ENCODE results near the gene CENPV.

The CENPV gene

DNA sequence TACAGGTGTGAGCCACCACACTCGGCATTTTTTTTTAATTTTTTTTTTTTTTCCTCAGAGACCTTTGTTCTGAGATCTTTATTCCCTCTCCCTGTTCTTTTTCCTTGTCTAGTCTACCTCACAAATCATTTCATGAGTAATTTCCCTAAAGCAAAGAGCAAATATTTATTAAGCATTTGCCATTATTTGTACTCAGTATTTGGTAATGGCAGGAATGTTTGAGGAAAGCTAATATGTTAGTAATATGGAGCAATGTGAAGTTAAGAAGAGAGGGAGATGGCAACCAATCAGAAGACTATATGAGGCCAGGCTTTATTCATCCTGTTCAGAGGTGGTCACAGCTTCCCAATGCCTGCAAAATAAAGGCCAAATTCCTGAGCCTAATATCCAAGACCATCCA is 13.3 kb downstream of the CENPV start:
- Histone ChIP-seq H3K27ac (ENCODE audit: low read length) (no peak overlapping the region), H3K9me3 (ENCODE audit: control insufficient read depth, insufficient read depth, low read length) (no peaks in the 10 kb centered on the region), H3K4me1 (ENCODE audit: control insufficient read depth, insufficient read depth, low read length) (no peaks in the 10 kb centered on the region), H3K27me3 (ENCODE audit: control insufficient read depth, insufficient read depth, low read length) (no peaks in the 10 kb centered on the region), H3K4me3 (ENCODE audit: low read length) (no peak overlapping the region), H3K36me3 (ENCODE audit: control insufficient read depth, insufficient read depth, low read length) (peaks cover 6% of the 10 kb centered on the region)
- DNase-seq (ENCODE audit: low read depth, low spot score) = no peak
- no CpG with 5 or more reads among the region's 1 CpG for WGBS (ENCODE audit: insufficient coverage, insufficient read length)

- no CpG with 5 or more reads among the region's 1 CpG for WGBS (ENCODE audit: insufficient coverage, insufficient read length)
- peaks cover 6% of the 10 kb centered on the region for H3K36me3 ChIP-seq (ENCODE audit: control insufficient read depth, insufficient read depth, low read length)
- H3K27me3 ChIP-seq (ENCODE audit: control insufficient read depth, insufficient read depth, low read length) = no peaks in the 10 kb centered on the region
- H3K27ac ChIP-seq (ENCODE audit: low read length) = no peak overlapping the region
- DNase-seq (ENCODE audit: low read depth, low spot score) = no peak
- no peaks in the 10 kb centered on the region for H3K9me3 ChIP-seq (ENCODE audit: control insufficient read depth, insufficient read depth, low read length)
- H3K4me3 ChIP-seq (ENCODE audit: low read length) = no peak overlapping the region
- H3K4me1 ChIP-seq (ENCODE audit: control insufficient read depth, insufficient read depth, low read length) = no peaks in the 10 kb centered on the region
These were observed 13.9 kb downstream of the CENPV start for GRCh38 chr17:16339402-16339801.

DNA sequence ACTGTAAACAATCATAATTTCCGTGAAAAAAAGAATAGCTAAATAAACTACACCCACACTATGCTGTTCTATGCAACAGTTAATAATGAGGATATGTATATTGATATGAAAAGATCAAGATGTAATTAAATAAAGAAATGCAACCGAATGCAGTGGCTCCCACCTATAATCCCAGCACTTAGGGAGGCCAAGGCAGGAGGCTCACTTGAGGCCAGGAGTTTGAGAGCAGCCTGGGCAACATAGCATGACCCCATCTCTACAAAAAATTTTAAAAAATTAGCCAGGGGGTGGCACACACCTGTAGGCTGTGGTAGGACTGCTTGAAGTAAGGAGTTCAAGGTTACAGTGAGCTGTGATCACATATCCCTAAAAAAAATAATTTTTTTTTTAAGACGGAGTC is 14.9 kb downstream of the CENPV start:
- no peak for DNase-seq (ENCODE audit: low read depth, low spot score)
- no CpG with 5 or more reads among the region's 3 CpGs for WGBS (ENCODE audit: insufficient coverage, insufficient read length)

DNA sequence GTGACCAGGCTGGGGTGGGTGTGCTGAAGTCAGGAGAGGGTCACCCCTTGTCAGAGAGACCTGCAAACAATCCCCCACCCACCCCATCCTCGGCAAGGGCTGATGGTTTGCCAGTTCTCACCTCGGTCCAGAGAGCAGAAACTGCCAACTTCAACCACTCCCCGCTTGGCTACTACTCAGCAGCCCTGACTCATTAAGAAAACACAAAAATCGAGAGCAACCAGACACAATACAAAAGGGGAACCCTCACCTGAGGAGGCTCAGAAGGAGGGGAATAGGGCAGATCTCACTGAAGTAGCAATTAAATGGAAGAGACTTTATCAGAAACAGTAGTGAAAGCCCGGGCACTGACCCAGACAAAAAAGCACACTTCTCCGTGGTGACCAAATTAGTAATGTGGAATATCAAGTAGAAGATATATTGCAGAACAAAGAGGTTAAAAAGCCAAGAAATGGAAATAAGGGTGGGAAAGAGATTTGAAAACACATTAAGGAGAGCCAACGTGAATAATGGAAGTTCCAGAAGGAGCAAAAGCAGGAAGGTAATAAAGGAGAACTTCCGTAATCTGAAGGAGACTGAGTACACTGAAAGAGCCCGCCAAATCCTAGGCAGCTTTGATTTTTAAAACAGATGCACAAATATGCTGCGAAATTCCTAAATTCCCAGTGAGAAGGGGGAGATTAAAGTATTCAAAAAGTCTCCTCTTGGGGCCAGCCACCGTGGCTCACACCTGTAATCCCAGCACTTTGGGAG is 23.6 kb downstream of the CENPV start:
- Histone ChIP-seq H3K27me3 (ENCODE audit: control insufficient read depth, insufficient read depth, low read length) (no peaks in the 10 kb centered on the region), H3K4me3 (ENCODE audit: low read length) (no peak overlapping the region), H3K9me3 (ENCODE audit: control insufficient read depth, insufficient read depth, low read length) (no peaks in the 10 kb centered on the region), H3K27ac (ENCODE audit: low read length) (no peak overlapping the region), H3K36me3 (ENCODE audit: control insufficient read depth, insufficient read depth, low read length) (0 out of 2 replicates have a peak, but pooled peaks cover 6% of the 10 kb centered on the region), H3K4me1 (ENCODE audit: control insufficient read depth, insufficient read depth, low read length) (no peaks in the 10 kb centered on the region; the same call in 1 of the 2 replicates)
- no CpG with 5 or more reads among the region's 11 CpGs for WGBS (ENCODE audit: insufficient coverage, insufficient read length)
- DNase-seq (ENCODE audit: low read depth, low spot score) = no peak

More for the DNA sequence above, 14.9 kb downstream of the CENPV start:
- peaks cover 6% of the 10 kb centered on the region for H3K36me3 ChIP-seq (ENCODE audit: control insufficient read depth, insufficient read depth, low read length)
- H3K9me3 ChIP-seq (ENCODE audit: control insufficient read depth, insufficient read depth, low read length) = no peaks in the 10 kb centered on the region
- H3K27me3 ChIP-seq (ENCODE audit: control insufficient read depth, insufficient read depth, low read length) = no peaks in the 10 kb centered on the region
- no peak overlapping the region for H3K4me3 ChIP-seq (ENCODE audit: low read length)
- H3K27ac ChIP-seq (ENCODE audit: low read length) = no peak overlapping the region
- no peaks in the 10 kb centered on the region for H3K4me1 ChIP-seq (ENCODE audit: control insufficient read depth, insufficient read depth, low read length)

- no peak overlapping the region for H3K27ac ChIP-seq (ENCODE audit: low read length)
- no peak for DNase-seq (ENCODE audit: low read depth, low spot score)
- WGBS (ENCODE audit: insufficient coverage, insufficient read length) = no CpG with 5 or more reads among the region's 1 CpG
These were observed 24.3 kb downstream of the CENPV start for GRCh38 chr17:16328997-16329396.

DNA sequence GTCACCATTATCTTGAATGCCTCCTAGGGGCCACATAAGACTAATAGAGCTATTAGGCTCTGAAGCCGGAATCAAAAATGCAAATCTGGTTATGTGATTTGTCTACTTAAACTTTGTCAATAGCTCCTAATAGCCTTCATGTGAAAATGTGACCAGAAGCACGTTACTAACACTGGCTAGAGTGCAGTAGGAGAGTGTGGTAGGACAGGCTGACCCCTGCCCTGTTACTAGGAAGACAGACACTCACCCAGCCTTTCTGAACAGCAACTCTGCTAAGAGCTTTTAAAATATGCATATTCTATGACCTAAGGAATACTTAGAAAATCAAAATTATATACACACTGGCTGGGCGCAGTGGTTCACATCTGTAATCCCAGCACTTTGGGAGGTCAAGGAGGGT is 26.3 kb downstream of the CENPV start:
- no peak overlapping the region for H3K4me3 ChIP-seq (ENCODE audit: low read length)
- no peaks in the 10 kb centered on the region; the same call in 1 of the 2 replicates for H3K4me1 ChIP-seq (ENCODE audit: control insufficient read depth, insufficient read depth, low read length)
- 0 out of 2 replicates have a peak, but pooled peaks cover 6% of the 10 kb centered on the region for H3K36me3 ChIP-seq (ENCODE audit: control insufficient read depth, insufficient read depth, low read length)
- H3K27me3 ChIP-seq (ENCODE audit: control insufficient read depth, insufficient read depth, low read length) = no peaks in the 10 kb centered on the region
- H3K9me3 ChIP-seq (ENCODE audit: control insufficient read depth, insufficient read depth, low read length) = no peaks in the 10 kb centered on the region
- no CpG with 5 or more reads among the region's 3 CpGs for WGBS (ENCODE audit: insufficient coverage, insufficient read length)
- DNase-seq (ENCODE audit: low read depth, low spot score) = no peak
- H3K27ac ChIP-seq (ENCODE audit: low read length) = no peak overlapping the region

More at GRCh38 chr17:16328997-16329396, 24.3 kb downstream of the CENPV start:
- H3K9me3 ChIP-seq (ENCODE audit: control insufficient read depth, insufficient read depth, low read length) = no peaks in the 10 kb centered on the region
- no peaks in the 10 kb centered on the region; the same call in 1 of the 2 replicates for H3K4me1 ChIP-seq (ENCODE audit: control insufficient read depth, insufficient read depth, low read length)
- 0 out of 2 replicates have a peak, but pooled peaks cover 6% of the 10 kb centered on the region for H3K36me3 ChIP-seq (ENCODE audit: control insufficient read depth, insufficient read depth, low read length)
- no peaks in the 10 kb centered on the region for H3K27me3 ChIP-seq (ENCODE audit: control insufficient read depth, insufficient read depth, low read length)
- H3K4me3 ChIP-seq (ENCODE audit: low read length) = no peak overlapping the region

DNA sequence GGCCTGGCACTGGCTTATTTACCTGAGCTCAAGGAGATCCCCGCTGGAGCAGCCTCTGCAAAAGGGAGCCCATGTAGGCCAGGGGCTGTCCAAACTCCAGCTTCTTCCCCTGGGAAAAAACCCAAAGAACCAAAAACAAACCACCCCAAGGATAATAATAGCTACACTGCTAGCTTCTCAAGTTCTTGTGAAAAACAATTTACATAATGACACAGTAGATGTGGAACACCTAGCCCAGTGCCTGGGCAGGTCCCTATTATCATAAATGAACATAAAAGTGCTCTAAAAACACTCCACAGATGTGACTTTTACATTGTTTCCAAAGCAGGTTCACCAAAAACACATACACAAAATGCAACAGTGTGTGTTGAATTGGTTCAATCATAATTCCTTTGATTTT is 27.3 kb downstream of the CENPV start:
- Histone ChIP-seq H3K27me3 (ENCODE audit: control insufficient read depth, insufficient read depth, low read length) (no peaks in the 10 kb centered on the region), H3K4me1 (ENCODE audit: control insufficient read depth, insufficient read depth, low read length) (no peaks in the 10 kb centered on the region; the same call in 1 of the 2 replicates), H3K4me3 (ENCODE audit: low read length) (no peak overlapping the region), H3K27ac (ENCODE audit: low read length) (no peak overlapping the region), H3K36me3 (ENCODE audit: control insufficient read depth, insufficient read depth, low read length) (0 out of 2 replicates have a peak, but pooled peaks cover 6% of the 10 kb centered on the region), H3K9me3 (ENCODE audit: control insufficient read depth, insufficient read depth, low read length) (no peaks in the 10 kb centered on the region)
- no CpG with 5 or more reads among the region's 1 CpG for WGBS (ENCODE audit: insufficient coverage, insufficient read length)
- no peak for DNase-seq (ENCODE audit: low read depth, low spot score)

DNA sequence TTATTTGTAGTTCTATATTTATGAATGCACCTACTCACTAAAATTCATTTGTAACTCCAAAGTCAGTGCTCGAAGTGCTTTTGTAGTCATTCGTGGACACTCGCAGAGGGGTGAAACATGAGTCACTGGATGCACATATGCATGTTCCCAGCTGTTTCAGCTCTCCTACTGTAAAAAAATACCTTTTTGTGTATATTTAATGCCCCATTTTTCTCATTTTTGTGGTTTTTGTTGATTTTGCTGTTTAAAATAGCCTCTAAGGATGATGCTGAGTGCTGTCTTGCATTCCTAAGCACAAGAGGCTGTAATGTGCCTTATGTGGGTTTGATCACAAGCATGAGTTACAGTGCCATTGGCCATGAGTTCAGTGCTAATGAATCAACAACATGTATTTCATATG is 30.6 kb downstream of the CENPV start:
- DNase-seq (ENCODE audit: low read depth, low spot score) = no peak
- WGBS (ENCODE audit: insufficient coverage, insufficient read length) = no CpG with 5 or more reads among the region's 3 CpGs

DNA sequence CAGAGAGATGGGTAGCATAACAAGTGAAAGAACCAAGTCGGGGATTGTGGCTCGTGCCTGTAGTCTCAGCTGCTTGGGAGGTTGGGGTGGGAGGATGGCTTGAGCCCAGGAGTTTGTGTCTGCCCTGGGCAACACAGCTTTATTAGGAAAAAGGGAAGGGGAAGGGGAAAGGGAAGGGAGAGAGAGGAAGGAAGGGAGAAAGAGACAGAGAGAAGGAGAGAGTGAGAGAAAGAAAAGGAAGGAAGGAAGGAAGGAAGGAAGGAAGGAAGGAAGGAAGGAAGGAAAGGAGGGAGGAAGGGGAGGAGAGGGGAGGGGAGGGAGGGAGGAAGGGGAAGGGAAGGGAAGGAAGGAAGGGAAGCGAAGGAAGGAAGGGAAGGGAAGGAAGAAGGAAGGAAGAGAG is 33.3 kb downstream of the CENPV start:
- Histone ChIP-seq H3K27ac (ENCODE audit: low read length) (no peak overlapping the region), H3K27me3 (ENCODE audit: control insufficient read depth, insufficient read depth, low read length) (no peaks in the 10 kb centered on the region), H3K9me3 (ENCODE audit: control insufficient read depth, insufficient read depth, low read length) (no peaks in the 10 kb centered on the region), H3K4me1 (ENCODE audit: control insufficient read depth, insufficient read depth, low read length) (peaks cover 2% of the 10 kb centered on the region; the same call in 1 of the 2 replicates), H3K36me3 (ENCODE audit: control insufficient read depth, insufficient read depth, low read length) (no peaks in the 10 kb centered on the region), H3K4me3 (ENCODE audit: low read length) (no peak overlapping the region)
- no peak for DNase-seq (ENCODE audit: low read depth, low spot score)
- no CpG with 5 or more reads among the region's 3 CpGs for WGBS (ENCODE audit: insufficient coverage, insufficient read length)

More for the DNA sequence above, 30.6 kb downstream of the CENPV start:
- Histone ChIP-seq H3K27me3 (ENCODE audit: control insufficient read depth, insufficient read depth, low read length) (no peaks in the 10 kb centered on the region), H3K9me3 (ENCODE audit: control insufficient read depth, insufficient read depth, low read length) (no peaks in the 10 kb centered on the region), H3K36me3 (ENCODE audit: control insufficient read depth, insufficient read depth, low read length) (0 out of 2 replicates have a peak, but pooled peaks cover 6% of the 10 kb centered on the region), H3K27ac (ENCODE audit: low read length) (no peak overlapping the region), H3K4me3 (ENCODE audit: low read length) (no peak overlapping the region), H3K4me1 (ENCODE audit: control insufficient read depth, insufficient read depth, low read length) (peaks cover 2% of the 10 kb centered on the region; the same call in 1 of the 2 replicates)

DNA sequence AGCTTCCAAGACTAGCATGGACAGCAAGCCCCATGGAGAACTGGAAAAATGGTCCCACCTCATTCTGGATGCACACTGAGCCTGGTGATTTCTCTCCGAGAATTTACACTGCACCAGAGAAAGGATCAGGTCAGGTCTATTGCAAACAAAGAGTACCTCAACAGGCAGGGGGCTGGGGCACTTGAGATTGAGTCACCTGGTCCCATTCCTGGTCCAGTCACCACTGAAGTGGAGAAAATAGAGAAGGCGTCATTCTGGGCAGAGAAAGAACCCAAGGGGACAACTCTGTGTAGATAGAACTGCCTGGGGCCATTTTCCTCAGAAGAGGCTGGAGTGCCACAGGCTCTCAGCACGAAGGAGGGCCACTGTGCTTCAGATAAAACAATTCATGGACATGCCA is 38.4 kb downstream of the CENPV start:
- Histone ChIP-seq H3K4me3 (ENCODE audit: low read length) (no peak overlapping the region), H3K9me3 (ENCODE audit: control insufficient read depth, insufficient read depth, low read length) (no peaks in the 10 kb centered on the region), H3K4me1 (ENCODE audit: control insufficient read depth, insufficient read depth, low read length) (peaks cover 2% of the 10 kb centered on the region; the same call in 1 of the 2 replicates), H3K36me3 (ENCODE audit: control insufficient read depth, insufficient read depth, low read length) (no peaks in the 10 kb centered on the region), H3K27me3 (ENCODE audit: control insufficient read depth, insufficient read depth, low read length) (no peaks in the 10 kb centered on the region), H3K27ac (ENCODE audit: low read length) (no peak overlapping the region)
- no peak for DNase-seq (ENCODE audit: low read depth, low spot score)
- no CpG with 5 or more reads among the region's 3 CpGs for WGBS (ENCODE audit: insufficient coverage, insufficient read length)

GRCh38 chr17:16314189-16314588 is 39.1 kb downstream of the CENPV start:
- H3K9me3 ChIP-seq (ENCODE audit: control insufficient read depth, insufficient read depth, low read length) = no peaks in the 10 kb centered on the region
- no peaks in the 10 kb centered on the region for H3K4me1 ChIP-seq (ENCODE audit: control insufficient read depth, insufficient read depth, low read length)
- no peak overlapping the region for H3K4me3 ChIP-seq (ENCODE audit: low read length)
- H3K27ac ChIP-seq (ENCODE audit: low read length) = no peak overlapping the region
- no peaks in the 10 kb centered on the region; the same call in 1 of the 2 replicates for H3K36me3 ChIP-seq (ENCODE audit: control insufficient read depth, insufficient read depth, low read length)
- H3K27me3 ChIP-seq (ENCODE audit: control insufficient read depth, insufficient read depth, low read length) = no peaks in the 10 kb centered on the region
- no peak for DNase-seq (ENCODE audit: low read depth, low spot score)

Measured in iPS DF 6.9 (cell line).